ENCODE measurements around the gene RTN4R. TPM values are rescaled to one million over a fixed set of nuclear protein-coding genes. Genes with fewer than 3 reads are reported as not detected.

Gene RTN4R
- total and polyA plus RNA-seq, 9 of the 15 experiments (the other 6 are each of a cell fraction or from before 2014, with no cell fraction given) = 0.04 to 2.8 (median 1.4) TPM; not detected in 3

DNA sequence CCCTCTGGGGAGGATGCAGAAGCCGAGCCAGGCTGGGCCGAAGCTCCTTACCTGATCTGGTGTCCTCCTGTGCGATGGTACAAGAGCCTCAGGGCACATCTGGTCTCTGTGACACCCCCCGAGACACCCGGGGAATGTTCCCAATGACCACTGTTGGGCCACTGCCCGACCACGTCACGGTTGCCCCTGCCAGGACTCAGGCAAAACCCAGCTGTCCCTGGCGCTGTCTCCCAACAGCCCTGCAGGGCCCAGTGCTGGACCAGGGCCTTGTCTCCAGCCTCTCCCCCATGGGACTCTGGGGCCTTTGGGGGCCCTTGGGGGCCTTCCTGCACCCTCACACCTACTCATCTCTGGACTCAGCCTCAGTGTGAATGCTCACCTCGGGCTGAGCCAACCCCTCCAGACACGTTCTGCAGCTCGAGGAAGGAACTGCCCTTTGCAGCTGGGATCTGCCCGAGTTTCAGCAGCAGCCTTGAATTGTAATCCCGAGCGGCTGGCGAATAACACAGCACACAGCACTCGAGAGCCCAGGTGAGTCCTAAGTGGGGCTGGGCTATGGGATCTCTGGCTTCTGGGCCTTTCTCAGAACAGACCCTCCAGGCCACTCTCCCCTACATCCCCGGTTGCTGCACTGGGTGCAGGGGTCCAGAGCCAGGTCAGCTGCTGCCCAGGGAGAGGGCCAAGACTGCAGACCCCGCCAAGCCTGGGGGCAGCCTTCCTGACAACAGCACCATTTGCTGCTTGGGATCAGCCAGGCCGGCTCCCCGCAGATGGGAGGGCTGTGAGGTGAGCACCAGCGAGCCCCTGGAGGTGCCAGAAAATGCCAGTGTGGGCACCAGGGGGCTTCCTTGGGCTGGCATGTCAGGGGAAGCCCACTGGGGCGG lies 39.8 kb downstream of the RTN4R start (continued):
- TF ChIP-seq ZNF253 (CRISPR knock-in tag; conservative IDR thresholded peaks at IDR 0.05) = no peak
- TF ChIP-seq TEAD4 (IDR thresholded peaks at IDR 0.05; ENCODE audit: low read length) = no peak
- 0 out of 2 replicates have a peak, but pooled peaks have one; percentile 85 for TF ChIP-seq TEAD4 (CRISPR knock-in tag; IDR thresholded peaks at IDR 0.05; ENCODE audit: borderline replicate concordance)
- no peak for TF ChIP-seq HIVEP1 (CRISPR knock-in tag; IDR thresholded peaks at IDR 0.05)
- TF ChIP-seq, protein P1, sequence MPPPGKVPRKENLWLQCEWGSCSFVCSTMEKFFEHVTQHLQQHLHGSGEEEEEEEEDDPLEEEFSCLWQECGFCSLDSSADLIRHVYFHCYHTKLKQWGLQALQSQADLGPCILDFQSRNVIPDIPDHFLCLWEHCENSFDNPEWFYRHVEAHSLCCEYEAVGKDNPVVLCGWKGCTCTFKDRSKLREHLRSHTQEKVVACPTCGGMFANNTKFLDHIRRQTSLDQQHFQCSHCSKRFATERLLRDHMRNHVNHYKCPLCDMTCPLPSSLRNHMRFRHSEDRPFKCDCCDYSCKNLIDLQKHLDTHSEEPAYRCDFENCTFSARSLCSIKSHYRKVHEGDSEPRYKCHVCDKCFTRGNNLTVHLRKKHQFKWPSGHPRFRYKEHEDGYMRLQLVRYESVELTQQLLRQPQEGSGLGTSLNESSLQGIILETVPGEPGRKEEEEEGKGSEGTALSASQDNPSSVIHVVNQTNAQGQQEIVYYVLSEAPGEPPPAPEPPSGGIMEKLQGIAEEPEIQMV (tag; conservative IDR thresholded peaks at IDR 0.05; ENCODE audit: low read depth) = no peak
- TF ChIP-seq, protein P2, sequence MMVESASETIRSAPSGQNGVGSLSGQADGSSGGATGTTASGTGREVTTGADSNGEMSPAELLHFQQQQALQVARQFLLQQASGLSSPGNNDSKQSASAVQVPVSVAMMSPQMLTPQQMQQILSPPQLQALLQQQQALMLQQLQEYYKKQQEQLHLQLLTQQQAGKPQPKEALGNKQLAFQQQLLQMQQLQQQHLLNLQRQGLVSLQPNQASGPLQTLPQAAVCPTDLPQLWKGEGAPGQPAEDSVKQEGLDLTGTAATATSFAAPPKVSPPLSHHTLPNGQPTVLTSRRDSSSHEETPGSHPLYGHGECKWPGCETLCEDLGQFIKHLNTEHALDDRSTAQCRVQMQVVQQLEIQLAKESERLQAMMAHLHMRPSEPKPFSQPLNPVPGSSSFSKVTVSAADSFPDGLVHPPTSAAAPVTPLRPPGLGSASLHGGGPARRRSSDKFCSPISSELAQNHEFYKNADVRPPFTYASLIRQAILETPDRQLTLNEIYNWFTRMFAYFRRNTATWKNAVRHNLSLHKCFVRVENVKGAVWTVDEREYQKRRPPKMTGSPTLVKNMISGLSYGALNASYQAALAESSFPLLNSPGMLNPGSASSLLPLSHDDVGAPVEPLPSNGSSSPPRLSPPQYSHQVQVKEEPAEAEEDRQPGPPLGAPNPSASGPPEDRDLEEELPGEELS (CRISPR knock-in tag; IDR thresholded peaks at IDR 0.05; ENCODE audit: borderline replicate concordance) = no peak
- TF ChIP-seq RBM34 (IDR thresholded peaks at IDR 0.05; ENCODE audit: borderline replicate concordance, insufficient read depth, low read length) = no peak
- 0 out of 2 replicates have a peak, but pooled peaks have one; percentile 53 for TF ChIP-seq IRF2 (CRISPR knock-in tag; IDR thresholded peaks at IDR 0.05)
- TF ChIP-seq SRSF3 (IDR thresholded peaks at IDR 0.05; ENCODE audit: insufficient read depth, low read length) = 0 out of 2 replicates have a peak, but pooled peaks have one; percentile 8
- no peak for TF ChIP-seq MEF2D (tag; conservative IDR thresholded peaks at IDR 0.05; ENCODE audit: low read depth)
- TF ChIP-seq NEUROD1 (IDR thresholded peaks at IDR 0.05; ENCODE audit: borderline replicate concordance, low read depth, low read length, partially characterized antibody) = no peak
- TF ChIP-seq, protein P3, sequence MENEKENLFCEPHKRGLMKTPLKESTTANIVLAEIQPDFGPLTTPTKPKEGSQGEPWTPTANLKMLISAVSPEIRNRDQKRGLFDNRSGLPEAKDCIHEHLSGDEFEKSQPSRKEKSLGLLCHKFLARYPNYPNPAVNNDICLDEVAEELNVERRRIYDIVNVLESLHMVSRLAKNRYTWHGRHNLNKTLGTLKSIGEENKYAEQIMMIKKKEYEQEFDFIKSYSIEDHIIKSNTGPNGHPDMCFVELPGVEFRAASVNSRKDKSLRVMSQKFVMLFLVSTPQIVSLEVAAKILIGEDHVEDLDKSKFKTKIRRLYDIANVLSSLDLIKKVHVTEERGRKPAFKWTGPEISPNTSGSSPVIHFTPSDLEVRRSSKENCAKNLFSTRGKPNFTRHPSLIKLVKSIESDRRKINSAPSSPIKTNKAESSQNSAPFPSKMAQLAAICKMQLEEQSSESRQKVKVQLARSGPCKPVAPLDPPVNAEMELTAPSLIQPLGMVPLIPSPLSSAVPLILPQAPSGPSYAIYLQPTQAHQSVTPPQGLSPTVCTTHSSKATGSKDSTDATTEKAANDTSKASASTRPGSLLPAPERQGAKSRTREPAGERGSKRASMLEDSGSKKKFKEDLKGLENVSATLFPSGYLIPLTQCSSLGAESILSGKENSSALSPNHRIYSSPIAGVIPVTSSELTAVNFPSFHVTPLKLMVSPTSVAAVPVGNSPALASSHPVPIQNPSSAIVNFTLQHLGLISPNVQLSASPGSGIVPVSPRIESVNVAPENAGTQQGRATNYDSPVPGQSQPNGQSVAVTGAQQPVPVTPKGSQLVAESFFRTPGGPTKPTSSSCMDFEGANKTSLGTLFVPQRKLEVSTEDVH (IDR thresholded peaks at IDR 0.05; ENCODE audit: low read depth, partially characterized antibody) = no peak
- TF ChIP-seq NR3C1 (CRISPR knock-in tag; IDR thresholded peaks at IDR 0.05) = 0 out of 2 replicates have a peak, but pooled peaks have one; percentile 50
- TF ChIP-seq ELK1 (CRISPR knock-in tag; IDR thresholded peaks at IDR 0.05) = no peak
- TF ChIP-seq TEAD1 (CRISPR knock-in tag; IDR thresholded peaks at IDR 0.05) = peak in 1 of 2 experiments; percentile 23; a peak in 1 of 4 replicates
- TF ChIP-seq FOXP1 (CRISPR knock-in tag; IDR thresholded peaks at IDR 0.05) = peak; percentile 62
- TF ChIP-seq ZNF449 (CRISPR knock-in tag; IDR thresholded peaks at IDR 0.05) = no peak

All from K562 (cell line).